Panc1 (cell line): ENCODE results near the gene CACNA1E. TPM values are rescaled to one million over a fixed set of nuclear protein-coding genes. Genes with fewer than 3 reads are reported as not detected.

Source experiments
- ATAC-seq: fragments of 200-7000 bp; cut with Tn5 transposase; 2 replicates; pipeline ENCODE4 v1.9.1; 2020; ENCODE audit warnings: mild to moderate bottlenecking, moderate library complexity
- BruUV-seq: library from RNA; stranded (reverse); fragments of 400-500 nt; replicated peaks from 2 replicates; lab custom pipeline; 2021; lab: Mats Ljungman, UMichigan
- CTCF ChIA-PET: fragments of 300-600 bp; sonication (Branson Sonifier 250); formaldehyde crosslinking; loops from one replicate; lab custom pipeline; 2022; ENCODE audit warnings: antibody characterized with exemption; lab: Charles Lee
- POLR2A ChIA-PET: fragments of 300-600 bp; sonication (Branson Sonifier 250); formaldehyde crosslinking; loops from one replicate; lab custom pipeline; 2022; ENCODE audit warnings: antibody characterized with exemption; lab: Charles Lee
- DNase-seq: peaks from one replicate; pipeline ENCODE4 v3.0.0-alpha.2; 2010; ENCODE audit warnings: low read depth, low spot score
- H3K27ac ChIP-seq: 2 replicates; pipeline ENCODE4 v1.5.1; 2011; ENCODE audit warnings: mild to moderate bottlenecking, low read length, inconsistent platforms
- H3K27me3 ChIP-seq: fragments of 200-500 bp; sonication (Bioruptor generic); 2 replicates; pipeline ENCODE4 v1.6.0; 2014; ENCODE audit warnings: low read length, inconsistent platforms; ENCODE audit not compliant: control insufficient read depth, insufficient read depth
- H3K36me3 ChIP-seq: fragments of 200-500 bp; sonication (Bioruptor generic); 2 replicates; pipeline ENCODE4 v1.5.1; 2014; ENCODE audit warnings: inconsistent platforms, mild to moderate bottlenecking, low read length, moderate library complexity; ENCODE audit not compliant: control insufficient read depth, insufficient read depth
- H3K4me1 ChIP-seq: 2 replicates; pipeline ENCODE4 v1.5.1; 2011; ENCODE audit warnings: inconsistent platforms, mild to moderate bottlenecking, low read length, moderate library complexity; ENCODE audit not compliant: control insufficient read depth, insufficient read depth
- H3K4me3 ChIP-seq, 2 experiments: 2 replicates each; pipeline ENCODE4 v1.5.1; 2011 to 2012; ENCODE audit warnings: low read depth in 2 of 2, low read length in 2 of 2, mild to moderate bottlenecking in 2 of 2, inconsistent platforms in 1 of 2, moderate library complexity in 1 of 2
- H3K9me3 ChIP-seq: fragments of 200-500 bp; sonication (Bioruptor generic); 2 replicates; pipeline ENCODE4 v1.5.1; 2014; ENCODE audit warnings: low read depth, mild to moderate bottlenecking, inconsistent platforms, low read length, moderate library complexity; ENCODE audit not compliant: control insufficient read depth, insufficient read depth
- POLR2AphosphoS5 ChIP-seq: IDR thresholded peaks from 2 replicates; pipeline ENCODE4 v1.6.1; 2012; ENCODE audit warnings: mild to moderate bottlenecking, low read depth, low read length, moderate library complexity
- SIN3A ChIP-seq: IDR thresholded peaks from 2 replicates; pipeline ENCODE4 v1.6.1; 2012; ENCODE audit warnings: low read depth, mild to moderate bottlenecking, low read length, moderate library complexity, borderline replicate concordance; ENCODE audit not compliant: insufficient read depth
- TCF7L2 ChIP-seq: IDR thresholded peaks from 2 replicates; pipeline ENCODE4 v1.6.1; 2011; ENCODE audit warnings: mild to moderate bottlenecking, low read depth, low read length, inconsistent platforms
- in situ Hi-C: cut with HindIII; loops from 2 replicates; pipeline ENCODE4 v1.10.0; 2016; ENCODE audit warnings: low sequenced_read_pairs, low pct_unique_long_range_greater_than_20kb
- intact Hi-C: fragments of 100-400 bp; cut with micrococcal nuclease; formaldehyde crosslinking; loops from one replicate; pipeline ENCODE4 v1.10.0; 2022; ENCODE audit not compliant: unreplicated experiment
- total RNA-seq: library from RNA; stranded (reverse); gene quantifications from one replicate; pipeline ENCODE4 v1.2.1, GENCODE V29; 2021; ENCODE audit not compliant: unreplicated experiment
- TF ChIP-seq, protein P1 (sequence below), 2 experiments: IDR thresholded peaks; 2 replicates each; pipeline ENCODE4 v1.6.1; 2011 to 2012; ENCODE audit warnings: low read depth in 2 of 2, control low read depth in 1 of 2, low read length in 1 of 2, mild to moderate bottlenecking in 1 of 2, moderate library complexity in 1 of 2; ENCODE audit not compliant: insufficient read depth in 1 of 2
- TF ChIP-seq, protein P2 (sequence below): fragments of 450-650 bp; IDR thresholded peaks from 2 replicates; pipeline ENCODE4 v1.5.1; 2017; ENCODE audit warnings: mild to moderate bottlenecking

The CACNA1E gene
- total RNA-seq, 1 experiment from 2014 or later: not detected

DNA sequence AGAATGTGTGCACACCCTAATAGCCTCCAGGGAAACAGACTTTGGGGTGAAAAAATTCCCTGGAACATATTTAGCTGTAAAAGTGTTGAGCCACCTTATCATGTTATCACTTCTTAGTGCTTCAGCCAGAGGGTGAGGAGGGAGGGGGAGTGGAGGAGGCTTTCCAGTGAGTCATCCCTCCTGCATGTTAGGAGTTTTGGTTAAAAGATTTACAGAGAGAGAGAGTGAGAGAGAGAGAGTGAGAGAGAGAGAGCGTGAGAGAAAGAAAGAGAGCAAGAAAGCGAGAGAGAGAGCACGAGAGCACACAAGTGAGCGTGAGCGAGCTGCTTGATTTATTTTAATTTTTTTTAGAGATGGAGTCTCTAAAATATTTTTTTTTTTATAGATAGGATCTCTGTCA lies 13.5 kb upstream of the CACNA1E start:
- no peaks in the 10 kb centered on the region for H3K9me3 ChIP-seq
- CTCF ChIA-PET: no interaction called here
- H3K4me3 ChIP-seq: no peak overlapping the region
- no peak overlapping the region for H3K27ac ChIP-seq
- in situ Hi-C loops: no loop called here
- intact Hi-C loops: no loop called here
- POLR2A ChIA-PET: no interaction called here
- no peaks in the 10 kb centered on the region for H3K4me1 ChIP-seq
- peaks cover 7% of the 10 kb centered on the region; the same call in 1 of the 2 replicates for H3K27me3 ChIP-seq
- ATAC-seq (no peak), DNase-seq (no peak)
- no TSS peak for BruUV-seq
- no peaks in the 10 kb centered on the region for H3K36me3 ChIP-seq
- TF ChIP-seq, protein P1, sequence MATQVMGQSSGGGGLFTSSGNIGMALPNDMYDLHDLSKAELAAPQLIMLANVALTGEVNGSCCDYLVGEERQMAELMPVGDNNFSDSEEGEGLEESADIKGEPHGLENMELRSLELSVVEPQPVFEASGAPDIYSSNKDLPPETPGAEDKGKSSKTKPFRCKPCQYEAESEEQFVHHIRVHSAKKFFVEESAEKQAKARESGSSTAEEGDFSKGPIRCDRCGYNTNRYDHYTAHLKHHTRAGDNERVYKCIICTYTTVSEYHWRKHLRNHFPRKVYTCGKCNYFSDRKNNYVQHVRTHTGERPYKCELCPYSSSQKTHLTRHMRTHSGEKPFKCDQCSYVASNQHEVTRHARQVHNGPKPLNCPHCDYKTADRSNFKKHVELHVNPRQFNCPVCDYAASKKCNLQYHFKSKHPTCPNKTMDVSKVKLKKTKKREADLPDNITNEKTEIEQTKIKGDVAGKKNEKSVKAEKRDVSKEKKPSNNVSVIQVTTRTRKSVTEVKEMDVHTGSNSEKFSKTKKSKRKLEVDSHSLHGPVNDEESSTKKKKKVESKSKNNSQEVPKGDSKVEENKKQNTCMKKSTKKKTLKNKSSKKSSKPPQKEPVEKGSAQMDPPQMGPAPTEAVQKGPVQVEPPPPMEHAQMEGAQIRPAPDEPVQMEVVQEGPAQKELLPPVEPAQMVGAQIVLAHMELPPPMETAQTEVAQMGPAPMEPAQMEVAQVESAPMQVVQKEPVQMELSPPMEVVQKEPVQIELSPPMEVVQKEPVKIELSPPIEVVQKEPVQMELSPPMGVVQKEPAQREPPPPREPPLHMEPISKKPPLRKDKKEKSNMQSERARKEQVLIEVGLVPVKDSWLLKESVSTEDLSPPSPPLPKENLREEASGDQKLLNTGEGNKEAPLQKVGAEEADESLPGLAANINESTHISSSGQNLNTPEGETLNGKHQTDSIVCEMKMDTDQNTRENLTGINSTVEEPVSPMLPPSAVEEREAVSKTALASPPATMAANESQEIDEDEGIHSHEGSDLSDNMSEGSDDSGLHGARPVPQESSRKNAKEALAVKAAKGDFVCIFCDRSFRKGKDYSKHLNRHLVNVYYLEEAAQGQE (IDR thresholded peaks at IDR 0.05; ENCODE audit: insufficient read depth in 1 of 2, low read depth in 2 of 2, low read length in 1 of 2): no peak
- TF ChIP-seq, protein P2, sequence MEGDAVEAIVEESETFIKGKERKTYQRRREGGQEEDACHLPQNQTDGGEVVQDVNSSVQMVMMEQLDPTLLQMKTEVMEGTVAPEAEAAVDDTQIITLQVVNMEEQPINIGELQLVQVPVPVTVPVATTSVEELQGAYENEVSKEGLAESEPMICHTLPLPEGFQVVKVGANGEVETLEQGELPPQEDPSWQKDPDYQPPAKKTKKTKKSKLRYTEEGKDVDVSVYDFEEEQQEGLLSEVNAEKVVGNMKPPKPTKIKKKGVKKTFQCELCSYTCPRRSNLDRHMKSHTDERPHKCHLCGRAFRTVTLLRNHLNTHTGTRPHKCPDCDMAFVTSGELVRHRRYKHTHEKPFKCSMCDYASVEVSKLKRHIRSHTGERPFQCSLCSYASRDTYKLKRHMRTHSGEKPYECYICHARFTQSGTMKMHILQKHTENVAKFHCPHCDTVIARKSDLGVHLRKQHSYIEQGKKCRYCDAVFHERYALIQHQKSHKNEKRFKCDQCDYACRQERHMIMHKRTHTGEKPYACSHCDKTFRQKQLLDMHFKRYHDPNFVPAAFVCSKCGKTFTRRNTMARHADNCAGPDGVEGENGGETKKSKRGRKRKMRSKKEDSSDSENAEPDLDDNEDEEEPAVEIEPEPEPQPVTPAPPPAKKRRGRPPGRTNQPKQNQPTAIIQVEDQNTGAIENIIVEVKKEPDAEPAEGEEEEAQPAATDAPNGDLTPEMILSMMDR: no peak
- no peak for TF ChIP-seq POLR2AphosphoS5
- TF ChIP-seq TCF7L2: no peak
- no peak for TF ChIP-seq SIN3A

DNA sequence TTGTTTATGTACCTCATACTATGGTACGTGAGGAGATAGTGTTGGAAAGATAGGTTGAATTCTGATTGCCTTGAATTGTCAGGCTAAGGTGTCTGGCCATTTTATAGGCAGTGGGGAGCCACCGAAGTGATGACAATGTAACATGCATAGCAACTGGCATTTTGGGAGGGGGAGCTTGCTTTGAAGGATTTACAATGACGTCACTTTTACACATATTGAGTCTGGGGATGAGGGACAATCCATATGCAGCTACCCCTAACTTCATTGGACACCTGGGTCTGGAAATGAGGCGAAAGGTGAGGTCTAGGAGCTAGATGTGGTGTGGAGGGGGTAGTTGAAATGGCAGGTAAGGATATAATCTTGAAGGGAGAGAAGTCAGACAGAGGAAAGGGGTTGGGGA lies 7.7 kb upstream of the CACNA1E start:
- intact Hi-C loops: no loop called here
- CTCF ChIA-PET: no interaction called here

More for the DNA sequence above, 7.7 kb upstream of the CACNA1E start:
- H3K27ac ChIP-seq: no peak overlapping the region
- no peaks in the 10 kb centered on the region for H3K9me3 ChIP-seq
- H3K36me3 ChIP-seq: no peaks in the 10 kb centered on the region
- H3K27me3 ChIP-seq: peaks cover 9% of the 10 kb centered on the region
- no TSS peak for BruUV-seq
- ATAC-seq: no peak
- POLR2A ChIA-PET: no interaction called here
- no peaks in the 10 kb centered on the region for H3K4me1 ChIP-seq
- H3K4me3 ChIP-seq: no peak overlapping the region
- DNase-seq: no peak
- no peak for TF ChIP-seq POLR2AphosphoS5
- TF ChIP-seq SIN3A: no peak
- no peak for TF ChIP-seq TCF7L2
- TF ChIP-seq, protein P1 (IDR thresholded peaks at IDR 0.05; ENCODE audit: insufficient read depth in 1 of 2, low read depth in 2 of 2, low read length in 1 of 2): no peak
- TF ChIP-seq, protein P2: no peak
- in situ Hi-C loops: no loop called here
